ENCODE results near the gene GNAZ.

- TF ChIP-seq, protein P1, sequence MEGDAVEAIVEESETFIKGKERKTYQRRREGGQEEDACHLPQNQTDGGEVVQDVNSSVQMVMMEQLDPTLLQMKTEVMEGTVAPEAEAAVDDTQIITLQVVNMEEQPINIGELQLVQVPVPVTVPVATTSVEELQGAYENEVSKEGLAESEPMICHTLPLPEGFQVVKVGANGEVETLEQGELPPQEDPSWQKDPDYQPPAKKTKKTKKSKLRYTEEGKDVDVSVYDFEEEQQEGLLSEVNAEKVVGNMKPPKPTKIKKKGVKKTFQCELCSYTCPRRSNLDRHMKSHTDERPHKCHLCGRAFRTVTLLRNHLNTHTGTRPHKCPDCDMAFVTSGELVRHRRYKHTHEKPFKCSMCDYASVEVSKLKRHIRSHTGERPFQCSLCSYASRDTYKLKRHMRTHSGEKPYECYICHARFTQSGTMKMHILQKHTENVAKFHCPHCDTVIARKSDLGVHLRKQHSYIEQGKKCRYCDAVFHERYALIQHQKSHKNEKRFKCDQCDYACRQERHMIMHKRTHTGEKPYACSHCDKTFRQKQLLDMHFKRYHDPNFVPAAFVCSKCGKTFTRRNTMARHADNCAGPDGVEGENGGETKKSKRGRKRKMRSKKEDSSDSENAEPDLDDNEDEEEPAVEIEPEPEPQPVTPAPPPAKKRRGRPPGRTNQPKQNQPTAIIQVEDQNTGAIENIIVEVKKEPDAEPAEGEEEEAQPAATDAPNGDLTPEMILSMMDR (IDR thresholded peaks at IDR 0.05), result no peak
- TF ChIP-seq POLR2A (IDR thresholded peaks at IDR 0.05), result no peak
Measured at GRCh38 chr22:23057331-23057730, 13.0 kb upstream of the GNAZ start.

Measured in ovary (tissue), 3 donors.